Left lung (tissue), 10 donors: ENCODE data around the gene SLC24A3. TPM values are rescaled to one million over a fixed set of nuclear protein-coding genes. Genes with fewer than 3 reads are reported as not detected.

ENCODE experiments used
- ATAC-seq: fragments of 200-7000 bp; cut with Tn5 transposase; one replicate; pipeline ENCODE4 v1.9.1; 2020; ENCODE audit warnings: moderate library complexity
- DNase-seq, 4 donors: peaks; one replicate each; pipeline ENCODE4 v3.0.0-alpha.2; 2013 to 2020
- H3K27ac ChIP-seq, 2 donors: fragments of 200-600 bp; sonication (generic) in 1 of 2; one replicate each; pipeline versions ENCODE4 v1.5.0 to v1.8.0; 2020 to 2021
- H3K27me3 ChIP-seq, 2 donors: fragments of 200-600 bp; sonication (generic) in 1 of 2; one replicate each; pipeline versions ENCODE4 v1.5.0 to v1.8.0; 2020 to 2021
- H3K36me3 ChIP-seq, 2 donors: fragments of 200-600 bp; sonication (generic) in 1 of 2; one replicate each; pipeline versions ENCODE4 v1.5.0 to v1.8.0; 2020 to 2021
- H3K4me1 ChIP-seq, 2 donors: fragments of 200-600 bp; one replicate each; pipeline ENCODE4 v1.8.0; 2021
- H3K4me3 ChIP-seq, 2 donors: fragments of 200-600 bp; sonication (generic) in 1 of 2; one replicate each; pipeline versions ENCODE4 v1.5.0 to v1.8.0; 2020 to 2021; ENCODE audit warnings: mild to moderate bottlenecking in 1 of 2
- H3K9me3 ChIP-seq, 2 donors: fragments of 200-600 bp; sonication (generic) in 1 of 2; one replicate each; pipeline versions ENCODE4 v1.5.0 to v1.8.0; 2020 to 2021
- intact Hi-C, 2 donors: fragments of 100-400 bp; cut with DNase I; formaldehyde crosslinking; loops; one replicate each; pipeline versions ENCODE4 v1.11.2 to v1.14.2; 2022
- polyA plus RNA-seq, 6 donors: library from polyadenylated mRNA; unstranded; fragments of 120-200 nt; gene quantifications; one replicate each; pipeline ENCODE4 v1.2.1, GENCODE V29; 2013; ENCODE audit not compliant: insufficient read length in 6 of 6
- total RNA-seq, 2 donors: library from RNA; stranded (reverse); fragmentation: NEBNext Ultra II Directional; extraction: Animal tissue kit (Norgen Biotek cat#: 25700); gene quantifications; one replicate each; pipeline ENCODE4 v1.2.1, GENCODE V29; 2021
- TF ChIP-seq, protein P1 (sequence below), 2 donors: fragments of 200-600 bp; sonication (generic) in 1 of 2; IDR thresholded peaks; one replicate each; pipeline versions ENCODE4 v1.5.0 to v1.8.0; 2021; ENCODE audit warnings: antibody characterized with exemption in 2 of 2
- donor health status: DM: no; HTN: yes; CAD: no.
- donor health status: DM: no; HTN: no; CAD: no.

SLC24A3 gene
- total and polyA plus RNA-seq, 8 donors, result 4.4 to 8.7 (median 6.6) TPM

DNA sequence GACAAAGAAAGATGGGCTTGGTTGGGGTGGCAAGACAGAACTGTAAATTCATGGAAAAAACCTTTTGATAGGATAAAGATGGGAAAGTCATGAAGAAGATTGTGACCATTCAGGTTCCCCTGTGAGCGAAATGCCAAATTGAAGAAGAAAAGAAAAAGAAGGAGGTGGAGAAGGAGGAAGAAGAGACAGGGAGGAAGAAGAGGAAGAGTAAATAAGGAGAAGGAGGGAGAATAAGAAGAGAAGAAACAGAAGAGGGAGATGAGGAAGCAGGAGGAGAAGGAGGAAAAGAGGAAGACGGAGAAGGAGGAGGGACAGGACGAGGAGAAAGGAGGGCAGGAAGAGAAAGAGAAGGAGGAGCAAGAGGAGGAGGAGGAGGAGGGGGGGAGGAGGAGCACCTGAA lies 199.8 kb downstream of the SLC24A3 start:
- H3K27ac ChIP-seq, result no peak overlapping the region
- DNase-seq (no peak), ATAC-seq (no peak)
- TF ChIP-seq, protein P1, sequence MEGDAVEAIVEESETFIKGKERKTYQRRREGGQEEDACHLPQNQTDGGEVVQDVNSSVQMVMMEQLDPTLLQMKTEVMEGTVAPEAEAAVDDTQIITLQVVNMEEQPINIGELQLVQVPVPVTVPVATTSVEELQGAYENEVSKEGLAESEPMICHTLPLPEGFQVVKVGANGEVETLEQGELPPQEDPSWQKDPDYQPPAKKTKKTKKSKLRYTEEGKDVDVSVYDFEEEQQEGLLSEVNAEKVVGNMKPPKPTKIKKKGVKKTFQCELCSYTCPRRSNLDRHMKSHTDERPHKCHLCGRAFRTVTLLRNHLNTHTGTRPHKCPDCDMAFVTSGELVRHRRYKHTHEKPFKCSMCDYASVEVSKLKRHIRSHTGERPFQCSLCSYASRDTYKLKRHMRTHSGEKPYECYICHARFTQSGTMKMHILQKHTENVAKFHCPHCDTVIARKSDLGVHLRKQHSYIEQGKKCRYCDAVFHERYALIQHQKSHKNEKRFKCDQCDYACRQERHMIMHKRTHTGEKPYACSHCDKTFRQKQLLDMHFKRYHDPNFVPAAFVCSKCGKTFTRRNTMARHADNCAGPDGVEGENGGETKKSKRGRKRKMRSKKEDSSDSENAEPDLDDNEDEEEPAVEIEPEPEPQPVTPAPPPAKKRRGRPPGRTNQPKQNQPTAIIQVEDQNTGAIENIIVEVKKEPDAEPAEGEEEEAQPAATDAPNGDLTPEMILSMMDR (IDR thresholded peaks at IDR 0.05), result no peak
- H3K4me3 ChIP-seq, result no peak overlapping the region
- H3K27me3 ChIP-seq, result no peaks in the 10 kb centered on the region
- H3K36me3 ChIP-seq, result no peaks in the 10 kb centered on the region
- intact Hi-C loops, result no loop called here
- no peaks in the 10 kb centered on the region for H3K9me3 ChIP-seq
- no peaks in the 10 kb centered on the region for H3K4me1 ChIP-seq

DNA sequence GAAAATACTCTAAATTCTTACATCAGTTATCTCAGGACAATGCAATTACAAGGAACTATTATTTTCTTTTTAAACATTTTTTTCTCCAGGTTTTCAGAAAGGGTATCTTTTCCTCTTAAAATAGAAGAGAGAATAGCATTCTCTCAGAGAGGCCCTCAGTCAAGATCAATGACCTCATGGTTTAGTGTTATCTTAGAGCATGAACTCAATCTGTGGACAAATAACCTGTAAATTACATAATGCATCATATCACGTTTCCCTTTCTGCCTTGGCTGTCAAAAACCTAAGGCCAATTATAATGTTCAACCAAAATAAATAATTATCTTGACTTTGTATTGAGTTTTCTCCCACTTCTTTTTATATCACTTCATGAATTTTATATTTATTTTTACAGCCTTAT lies 202.2 kb downstream of the SLC24A3 start:
- Histone ChIP-seq H3K9me3 (no peaks in the 10 kb centered on the region), H3K27ac (no peak overlapping the region), H3K27me3 (no peaks in the 10 kb centered on the region), H3K4me1 (no peaks in the 10 kb centered on the region), H3K36me3 (no peaks in the 10 kb centered on the region), H3K4me3 (no peak overlapping the region)
- TF ChIP-seq, protein P1 (IDR thresholded peaks at IDR 0.05), result no peak
- DNase-seq (no peak), ATAC-seq (no peak)
- intact Hi-C loops, result no loop called here

DNA sequence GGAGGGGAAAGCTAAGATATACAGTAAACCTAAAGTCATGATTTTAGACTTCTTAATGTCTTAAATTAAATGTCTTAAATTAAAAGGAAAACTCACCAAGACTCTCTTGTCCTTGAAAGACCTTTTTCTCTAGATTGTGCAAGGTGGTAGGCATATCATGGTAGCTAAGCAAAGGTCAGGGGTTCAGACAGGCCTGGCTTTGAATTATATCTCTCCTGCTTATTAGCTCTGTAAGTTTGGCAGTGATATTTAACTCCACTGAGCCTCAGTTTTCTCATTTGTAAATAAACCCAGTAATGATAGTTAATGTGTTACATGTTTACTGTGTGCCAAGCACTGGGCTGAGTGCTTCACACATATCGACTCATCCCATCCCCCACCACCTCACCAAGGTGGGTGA lies 203.3 kb downstream of the SLC24A3 start:
- ATAC-seq (no peak), DNase-seq (no peak)
- Histone ChIP-seq H3K4me1 (no peaks in the 10 kb centered on the region), H3K36me3 (no peaks in the 10 kb centered on the region), H3K4me3 (no peak overlapping the region), H3K27me3 (no peaks in the 10 kb centered on the region), H3K27ac (no peak overlapping the region), H3K9me3 (no peaks in the 10 kb centered on the region)
- TF ChIP-seq, protein P1 (IDR thresholded peaks at IDR 0.05), result no peak
- intact Hi-C loops, result no loop called here

DNA sequence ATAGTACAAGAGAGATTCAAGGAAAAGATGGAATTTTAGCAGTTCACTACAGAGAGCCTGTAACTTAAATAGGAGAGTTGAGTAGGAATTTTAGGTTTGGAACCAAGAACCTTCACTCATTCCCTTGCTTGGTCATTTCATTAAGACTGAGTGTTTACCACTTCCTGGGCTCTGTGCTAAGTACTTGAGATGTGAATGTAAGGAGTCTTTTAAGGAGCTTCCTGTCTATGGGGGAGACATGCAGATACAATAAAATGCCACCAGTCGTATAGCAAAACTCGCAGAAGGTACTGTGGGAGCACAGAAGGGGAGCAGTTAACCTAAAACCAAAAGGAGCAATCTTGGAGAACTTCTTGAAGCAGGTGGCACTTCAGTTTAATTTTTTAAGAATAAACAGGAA lies 204.2 kb downstream of the SLC24A3 start:
- Histone ChIP-seq H3K9me3 (no peaks in the 10 kb centered on the region), H3K4me1 (no peaks in the 10 kb centered on the region), H3K27ac (no peak overlapping the region), H3K27me3 (no peaks in the 10 kb centered on the region), H3K36me3 (no peaks in the 10 kb centered on the region), H3K4me3 (no peak overlapping the region)
- no peak for ATAC-seq
- TF ChIP-seq, protein P1 (IDR thresholded peaks at IDR 0.05), result no peak
- intact Hi-C loops, result no loop called here
- no peak for DNase-seq

DNA sequence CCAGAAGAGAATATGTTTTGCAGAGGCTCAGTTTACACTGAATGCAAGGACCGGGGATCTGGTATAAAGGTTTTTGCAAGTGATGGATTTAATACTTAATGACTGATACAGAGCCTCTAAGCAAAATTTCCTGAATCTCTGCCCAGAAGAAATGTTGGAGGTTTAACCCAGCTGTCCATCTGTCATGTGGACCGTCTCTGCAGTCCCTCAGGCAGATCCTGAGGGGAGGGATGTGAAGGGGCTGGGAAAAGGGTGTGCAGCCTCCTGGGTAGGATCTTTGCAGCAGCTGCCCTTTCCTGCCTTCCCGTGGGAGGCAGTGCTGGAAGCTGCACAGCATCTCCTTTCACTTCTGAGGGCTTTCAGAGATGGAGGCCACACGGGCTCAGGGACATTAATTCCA lies 207.0 kb downstream of the SLC24A3 start:
- ATAC-seq (no peak), DNase-seq (no peak)
- TF ChIP-seq, protein P1 (IDR thresholded peaks at IDR 0.05), result no peak
- H3K27ac ChIP-seq, result no peak overlapping the region
- H3K27me3 ChIP-seq, result no peaks in the 10 kb centered on the region
- H3K4me3 ChIP-seq, result no peak overlapping the region
- no peaks in the 10 kb centered on the region for H3K4me1 ChIP-seq
- no peaks in the 10 kb centered on the region for H3K9me3 ChIP-seq
- H3K36me3 ChIP-seq, result no peaks in the 10 kb centered on the region
- intact Hi-C loops, result no loop called here
